ENCODE measurements around the gene PNPLA8. TPM values are rescaled to one million over a fixed set of nuclear protein-coding genes. Genes with fewer than 3 reads are reported as not detected.

Gene PNPLA8
- total and polyA plus RNA-seq, 2 of the 4 experiments (the other 2 are of a cell fraction), result 7.0 to 14.5 TPM

- POLR2A ChIA-PET (ENCODE audit: unreplicated experiment), result no interaction called here
- H3K36me3 ChIP-seq (ENCODE audit: control insufficient read depth, insufficient read depth, low read length), result no peaks in the 10 kb centered on the region
- no peaks in the 10 kb centered on the region for H3K79me1 ChIP-seq (ENCODE audit: low read depth in 1 of 2, low read length in 2 of 2)
- no peak overlapping the region for H4K8ac ChIP-seq (ENCODE audit: low read depth in 2 of 2, low read length in 2 of 2)
- peaks cover 5% of the 10 kb centered on the region; the same call in 1 of the 2 replicates for H3K27me3 ChIP-seq (ENCODE audit: control insufficient read depth, insufficient read depth, low read length)
- no peak for DNase-seq
- no TSS peak for BruUV-seq (replicated peaks)
- CTCF ChIA-PET, result no interaction called here
- H2BK5ac ChIP-seq (ENCODE audit: low read depth, low read length, poor library complexity, severe bottlenecking), result no peak overlapping the region
- no peaks in the 10 kb centered on the region for H4K20me1 ChIP-seq (ENCODE audit: insufficient read depth, low read length)
- no peaks in the 10 kb centered on the region for H3K9me1 ChIP-seq (ENCODE audit: insufficient read depth, low read length)
- no peak overlapping the region for H2AK5ac ChIP-seq (ENCODE audit: low read depth, low read length)
- no peaks in the 10 kb centered on the region for H3K9me3 ChIP-seq (ENCODE audit: control insufficient read depth, insufficient read depth, low read length)
- no peak overlapping the region for H3K14ac ChIP-seq (replicated peaks; ENCODE audit: low read depth, low read length)
- H2BK20ac ChIP-seq (ENCODE audit: low read depth, low read length), result no peak overlapping the region
- WGBS, 2 experiments (ENCODE audit: extremely low coverage in 2 of 2, insufficient read length in 1 of 2), result no CpG with 5 or more reads among the region's 2 CpGs
- no peak overlapping the region for H3K4me2 ChIP-seq (ENCODE audit: low read depth, low read length)
- H2BK15ac ChIP-seq (ENCODE audit: low read depth, low read length), result no peak overlapping the region
- H3K4me3 ChIP-seq (ENCODE audit: insufficient read depth, low read depth, low read length), result no peak overlapping the region
- no peak overlapping the region for H3K9ac ChIP-seq (ENCODE audit: low read depth, low read length)
- H3K4ac ChIP-seq (ENCODE audit: low read depth, low read length), result no peak overlapping the region
- H2AK9ac ChIP-seq (replicated peaks; ENCODE audit: low read depth, low read length, poor library complexity), result no peak overlapping the region
- no peak overlapping the region for H3K23ac ChIP-seq (ENCODE audit: low read depth, low read length)
- no peaks in the 10 kb centered on the region for H3K4me1 ChIP-seq (ENCODE audit: control insufficient read depth, insufficient read depth, low read length)
- TF ChIP-seq POLR2A (IDR thresholded peaks at IDR 0.05; ENCODE audit: low read depth, low read length) (no peak), RAD21 (IDR thresholded peaks at IDR 0.05; ENCODE audit: low read length) (no peak), MAFK (IDR thresholded peaks at IDR 0.05; ENCODE audit: low read depth, low read length) (no peak), BHLHE40 (IDR thresholded peaks at IDR 0.05; ENCODE audit: low read depth, low read length) (no peak), NFE2L2 (IDR thresholded peaks at IDR 0.05; ENCODE audit: low read depth, low read length) (no peak), FOS (IDR thresholded peaks at IDR 0.05; ENCODE audit: low read depth, low read length) (no peak), SMC3 (IDR thresholded peaks at IDR 0.05; ENCODE audit: low read depth, low read length) (no peak), MXI1 (IDR thresholded peaks at IDR 0.05; ENCODE audit: borderline replicate concordance, low read depth, low read length) (no peak), RCOR1 (IDR thresholded peaks at IDR 0.05; ENCODE audit: insufficient replicate concordance, low read length) (no peak), MAZ (IDR thresholded peaks at IDR 0.05; ENCODE audit: borderline replicate concordance, low read depth, low read length) (no peak), CEBPB (IDR thresholded peaks at IDR 0.05; ENCODE audit: low read depth, low read length) (no peak), CHD1 (IDR thresholded peaks at IDR 0.05; ENCODE audit: low read depth, low read length) (no peak), RFX5 (IDR thresholded peaks at IDR 0.05; ENCODE audit: low read depth, low read length) (no peak)
- TF ChIP-seq, protein P1, sequence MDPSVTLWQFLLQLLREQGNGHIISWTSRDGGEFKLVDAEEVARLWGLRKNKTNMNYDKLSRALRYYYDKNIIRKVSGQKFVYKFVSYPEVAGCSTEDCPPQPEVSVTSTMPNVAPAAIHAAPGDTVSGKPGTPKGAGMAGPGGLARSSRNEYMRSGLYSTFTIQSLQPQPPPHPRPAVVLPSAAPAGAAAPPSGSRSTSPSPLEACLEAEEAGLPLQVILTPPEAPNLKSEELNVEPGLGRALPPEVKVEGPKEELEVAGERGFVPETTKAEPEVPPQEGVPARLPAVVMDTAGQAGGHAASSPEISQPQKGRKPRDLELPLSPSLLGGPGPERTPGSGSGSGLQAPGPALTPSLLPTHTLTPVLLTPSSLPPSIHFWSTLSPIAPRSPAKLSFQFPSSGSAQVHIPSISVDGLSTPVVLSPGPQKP (IDR thresholded peaks at IDR 0.05; ENCODE audit: borderline replicate concordance, low read depth, low read length), result no peak
- intact Hi-C loops (cut with micrococcal nuclease) (no loop called here), dilution Hi-C loops (cut with HindIII; ENCODE audit: low sequenced_read_pairs, unreplicated experiment) (no loop called here), in situ Hi-C loops (cut with MboI; ENCODE audit: low sequenced_read_pairs) (no loop called here)
- no peak for ATAC-seq (ENCODE audit: low read depth)
- no peak overlapping the region for H3K18ac ChIP-seq (ENCODE audit: low read depth, low read length)
- no peak overlapping the region for H2BK120ac ChIP-seq (ENCODE audit: low read depth, low read length)
- H4K91ac ChIP-seq (ENCODE audit: insufficient read depth, low read depth, low read length), result no peak overlapping the region
- no peak overlapping the region for H3K27ac ChIP-seq (ENCODE audit: insufficient read depth, low read length)
- H2AFZ ChIP-seq (replicated peaks; ENCODE audit: low read length, poor library complexity), result no peak overlapping the region
- H4K5ac ChIP-seq (ENCODE audit: low read depth, low read length), result no peak overlapping the region
- H3K56ac ChIP-seq (ENCODE audit: extremely low read depth, insufficient read depth, low read length), result no peak overlapping the region
Observed at GRCh38 chr7:108463613-108464012, 62.3 kb downstream of the PNPLA8 start.

Data from IMR-90 (cell line).